H9 (cell line): ENCODE results near the gene CDYL. TPM values are rescaled to one million over a fixed set of nuclear protein-coding genes. Genes with fewer than 3 reads are reported as not detected.

Source experiments
- DNase-seq: peaks from one replicate; pipeline ENCODE4 v3.0.0-alpha.2; 2017
- H2AFZ ChIP-seq: one replicate; pipeline ENCODE4 v1.6.1; 2013; ENCODE audit warnings: mild to moderate bottlenecking, low read length, control low read depth, moderate library complexity
- H2AK5ac ChIP-seq: 2 replicates; pipeline ENCODE4 v1.6.1; 2013; ENCODE audit warnings: low read length, control low read depth, mixed read lengths; ENCODE audit not compliant: insufficient read length
- H2BK120ac ChIP-seq: one replicate; pipeline ENCODE4 v1.6.1; 2013; ENCODE audit warnings: low read depth, mild to moderate bottlenecking, low read length, control low read depth, inconsistent platforms; ENCODE audit not compliant: poor library complexity, severe bottlenecking
- H2BK12ac ChIP-seq: 2 replicates; pipeline ENCODE4 v1.6.1; 2013; ENCODE audit warnings: low read length, control low read depth, mixed read lengths, low read depth; ENCODE audit not compliant: insufficient read length
- H2BK15ac ChIP-seq: 2 replicates; pipeline ENCODE4 v1.6.1; 2013; ENCODE audit warnings: low read depth, low read length, control low read depth
- H2BK20ac ChIP-seq: one replicate; pipeline ENCODE4 v1.6.1; 2013; ENCODE audit warnings: low read depth, mild to moderate bottlenecking, low read length, control low read depth, inconsistent platforms; ENCODE audit not compliant: poor library complexity, severe bottlenecking
- H2BK5ac ChIP-seq: 2 replicates; pipeline ENCODE4 v1.6.1; 2013; ENCODE audit warnings: low read length, control low read depth, mixed read lengths; ENCODE audit not compliant: insufficient read length
- H3K14ac ChIP-seq: 2 replicates; pipeline ENCODE4 v1.6.1; 2013; ENCODE audit warnings: low read length, control low read depth; ENCODE audit not compliant: insufficient read depth
- H3K18ac ChIP-seq: 2 replicates; pipeline ENCODE4 v1.6.1; 2013; ENCODE audit warnings: low read depth, mild to moderate bottlenecking, mixed read lengths, low read length, control low read depth; ENCODE audit not compliant: insufficient read length
- H3K23ac ChIP-seq: 2 replicates; pipeline ENCODE4 v1.6.1; 2013; ENCODE audit warnings: low read length, control low read depth, mixed read lengths, low read depth; ENCODE audit not compliant: insufficient read length
- H3K23me2 ChIP-seq: 2 replicates; pipeline ENCODE4 v1.6.1; 2013; ENCODE audit warnings: low read depth, mild to moderate bottlenecking, mixed read lengths, low read length, control low read depth; ENCODE audit not compliant: insufficient read length, poor library complexity, severe bottlenecking
- H3K27ac ChIP-seq: 2 replicates; pipeline ENCODE4 v1.5.1; 2013; ENCODE audit warnings: low read length, control low read depth, mixed read lengths, low read depth; ENCODE audit not compliant: insufficient read length
- H3K27me3 ChIP-seq: 2 replicates; pipeline ENCODE4 v1.6.1; 2013; ENCODE audit warnings: low read length, control low read depth, inconsistent platforms; ENCODE audit not compliant: insufficient read depth
- H3K4ac ChIP-seq: 2 replicates; pipeline ENCODE4 v1.6.1; 2013; ENCODE audit warnings: low read depth, mild to moderate bottlenecking, control low read depth, inconsistent platforms, low read length, moderate library complexity
- H3K4me1 ChIP-seq: 2 replicates; pipeline ENCODE4 v1.6.1; 2013; ENCODE audit warnings: low read length, control low read depth, inconsistent platforms; ENCODE audit not compliant: insufficient read depth
- H3K4me2 ChIP-seq: 2 replicates; pipeline ENCODE4 v1.6.1; 2013; ENCODE audit warnings: low read length, control low read depth, mixed read lengths; ENCODE audit not compliant: insufficient read length, insufficient read depth
- H3K56ac ChIP-seq: 2 replicates; pipeline ENCODE4 v1.6.1; 2013; ENCODE audit warnings: low read depth, mild to moderate bottlenecking, mixed read lengths, low read length, control low read depth; ENCODE audit not compliant: insufficient read length
- H3K79me1 ChIP-seq: 2 replicates; pipeline ENCODE4 v1.6.1; 2013; ENCODE audit warnings: low read depth, mild to moderate bottlenecking, moderate library complexity, low read length, control low read depth, inconsistent platforms; ENCODE audit not compliant: insufficient read depth, poor library complexity, severe bottlenecking
- H3K79me2 ChIP-seq: 2 replicates; pipeline ENCODE4 v1.6.1; 2013; ENCODE audit warnings: low read length, control low read depth, inconsistent platforms; ENCODE audit not compliant: insufficient read depth
- H3K9ac ChIP-seq: 2 replicates; pipeline ENCODE4 v1.6.1; 2013; ENCODE audit warnings: low read length, control low read depth, mixed read lengths; ENCODE audit not compliant: insufficient read length; ENCODE audit errors: extremely low read depth
- H3K9me3 ChIP-seq: one replicate; pipeline ENCODE4 v1.6.1; 2013; ENCODE audit warnings: low read depth, low read length, inconsistent platforms; ENCODE audit not compliant: control insufficient read depth
- H3T11ph ChIP-seq: one replicate; pipeline ENCODE4 v1.6.1; 2013; ENCODE audit warnings: mild to moderate bottlenecking, low read length, control low read depth, inconsistent platforms
- H4K20me1 ChIP-seq: one replicate; pipeline ENCODE4 v1.6.1; 2013; ENCODE audit not compliant: control insufficient read depth, insufficient read length, insufficient read depth
- H4K5ac ChIP-seq: 2 replicates; pipeline ENCODE4 v1.6.1; 2013; ENCODE audit warnings: low read depth, mild to moderate bottlenecking, mixed read lengths, low read length, control low read depth; ENCODE audit not compliant: insufficient read length
- H4K8ac ChIP-seq: replicated peaks from 2 replicates; pipeline ENCODE4 v1.6.1; 2013; ENCODE audit warnings: low read length, control low read depth, mixed read lengths, low read depth; ENCODE audit not compliant: insufficient read length
- H4K91ac ChIP-seq: 2 replicates; pipeline ENCODE4 v1.6.1; 2013; ENCODE audit warnings: low read depth, mild to moderate bottlenecking, moderate library complexity, mixed read lengths, low read length, control low read depth; ENCODE audit not compliant: insufficient read length
- H3K27ac Mint-ChIP-seq, 3 experiments: 2 replicates in 2 of 3; 3 replicates in 1 of 3; pipeline ENCODE4 v1.8.0; 2020 to 2021; ENCODE audit warnings: mixed read lengths in 3 of 3, mild to moderate bottlenecking in 1 of 3, moderate library complexity in 1 of 3
- H3K27me3 Mint-ChIP-seq: 2 replicates; pipeline ENCODE4 v1.8.0; 2021; ENCODE audit warnings: low read depth, mild to moderate bottlenecking, moderate library complexity, mixed read lengths
- H3K36me3 Mint-ChIP-seq, 3 experiments: 2 replicates in 2 of 3; 3 replicates in 1 of 3; pipeline ENCODE4 v1.8.0; 2020 to 2021; ENCODE audit warnings: low read depth in 3 of 3, mixed read lengths in 3 of 3; ENCODE audit not compliant: insufficient read depth in 1 of 3
- H3K4me1 Mint-ChIP-seq, 2 experiments: 2 replicates each; pipeline ENCODE4 v1.8.0; 2020; ENCODE audit warnings: mixed read lengths in 2 of 2
- H3K4me3 Mint-ChIP-seq, 2 experiments: 2 replicates in 1 of 2; 3 replicates in 1 of 2; pipeline ENCODE4 v1.8.0; 2020 to 2021; ENCODE audit warnings: mild to moderate bottlenecking in 2 of 2, mixed read lengths in 2 of 2, moderate library complexity in 1 of 2
- H3K9me3 Mint-ChIP-seq, 2 experiments: 2 replicates in 1 of 2; 3 replicates in 1 of 2; pipeline ENCODE4 v1.8.0; 2020; ENCODE audit warnings: mild to moderate bottlenecking in 2 of 2, mixed read lengths in 2 of 2, moderate library complexity in 1 of 2
- WGBS: extraction: QIAGEN DNeasy Blood & Tissue Kit; methylation state at CpG from one replicate; pipeline ENCODE4 v1.1.7; 2013; ENCODE audit warnings: missing lambda C conversion rate, low lambda C conversion rate, mixed read lengths; ENCODE audit not compliant: insufficient read length; ENCODE audit errors: extremely low coverage; 5-methylcytosine and 5-hydroxymethylcytosine counted together
- total RNA-seq: library from RNA; stranded (reverse); gene quantifications from 2 replicates; pipeline ENCODE4 v1.2.1, GENCODE V29; 2021
- TF ChIP-seq, protein P1 (sequence below): fragments of 200-600 bp; sonication (generic); conservative IDR thresholded peaks from 3 replicates; pipeline ENCODE4 v1.8.0; 2021; ENCODE audit warnings: antibody characterized with exemption, mild to moderate bottlenecking

The CDYL gene
- total RNA-seq, 1 experiment from 2014 or later: 95.0 TPM

DNA sequence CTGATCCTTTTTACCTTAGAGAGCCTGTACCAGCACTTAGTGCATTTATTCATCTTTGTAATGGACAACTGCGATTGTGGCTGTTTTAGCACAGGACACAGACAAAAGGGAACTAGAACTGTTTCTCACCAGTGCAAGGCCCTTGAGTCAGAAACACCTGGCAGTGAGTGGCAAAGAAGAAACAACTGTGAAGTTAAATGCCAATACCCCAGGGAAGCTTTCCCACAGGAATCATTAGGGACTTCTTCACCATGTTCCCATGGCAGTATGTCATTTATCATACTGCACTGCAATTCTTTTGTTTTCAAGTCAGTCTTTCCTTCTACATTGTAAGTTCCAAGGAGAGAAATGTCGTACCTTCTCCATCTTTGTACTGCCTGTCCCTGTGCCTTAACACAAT is 28.6 kb upstream of the CDYL start:
- peaks cover 13 to 16% of the 10 kb centered on the region in 2 experiments for H3K4me1 Mint-ChIP-seq
- no peaks in the 10 kb centered on the region for H3K9me3 Mint-ChIP-seq
- Histone ChIP-seq H3K27me3 (no peaks in the 10 kb centered on the region), H2AK5ac (no peak overlapping the region), H3K23ac (no peak overlapping the region), H2BK15ac (no peak overlapping the region), H3K4me1 (peaks cover 4% of the 10 kb centered on the region; the same call in 1 of the 2 replicates), H2AFZ (no peak overlapping the region), H4K5ac (no peak overlapping the region), H3K4me2 (no peak overlapping the region), H3K4ac (no peak overlapping the region), H4K8ac (no peak overlapping the region), H4K91ac (no peak overlapping the region), H3K79me1 (no peaks in the 10 kb centered on the region), H3K23me2 (no peaks in the 10 kb centered on the region), H3K27ac (no peak overlapping the region), H2BK5ac (no peak overlapping the region), H3T11ph (no peak overlapping the region), H3K79me2 (no peaks in the 10 kb centered on the region), H2BK120ac (no peak overlapping the region), H3K9ac (no peak overlapping the region), H3K14ac (no peak overlapping the region), H3K18ac (no peak overlapping the region), H4K20me1 (no peaks in the 10 kb centered on the region), H2BK20ac (no peak overlapping the region), H2BK12ac (no peak overlapping the region), H3K9me3 (no peaks in the 10 kb centered on the region), H3K56ac (no peak overlapping the region)
- no peak for DNase-seq
- TF ChIP-seq, protein P1, sequence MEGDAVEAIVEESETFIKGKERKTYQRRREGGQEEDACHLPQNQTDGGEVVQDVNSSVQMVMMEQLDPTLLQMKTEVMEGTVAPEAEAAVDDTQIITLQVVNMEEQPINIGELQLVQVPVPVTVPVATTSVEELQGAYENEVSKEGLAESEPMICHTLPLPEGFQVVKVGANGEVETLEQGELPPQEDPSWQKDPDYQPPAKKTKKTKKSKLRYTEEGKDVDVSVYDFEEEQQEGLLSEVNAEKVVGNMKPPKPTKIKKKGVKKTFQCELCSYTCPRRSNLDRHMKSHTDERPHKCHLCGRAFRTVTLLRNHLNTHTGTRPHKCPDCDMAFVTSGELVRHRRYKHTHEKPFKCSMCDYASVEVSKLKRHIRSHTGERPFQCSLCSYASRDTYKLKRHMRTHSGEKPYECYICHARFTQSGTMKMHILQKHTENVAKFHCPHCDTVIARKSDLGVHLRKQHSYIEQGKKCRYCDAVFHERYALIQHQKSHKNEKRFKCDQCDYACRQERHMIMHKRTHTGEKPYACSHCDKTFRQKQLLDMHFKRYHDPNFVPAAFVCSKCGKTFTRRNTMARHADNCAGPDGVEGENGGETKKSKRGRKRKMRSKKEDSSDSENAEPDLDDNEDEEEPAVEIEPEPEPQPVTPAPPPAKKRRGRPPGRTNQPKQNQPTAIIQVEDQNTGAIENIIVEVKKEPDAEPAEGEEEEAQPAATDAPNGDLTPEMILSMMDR: no peak
- peaks cover 29% of the 10 kb centered on the region for H3K27me3 Mint-ChIP-seq
- H3K36me3 Mint-ChIP-seq: no peaks in the 10 kb centered on the region; a peak in 1 of 7 replicates
- no peak overlapping the region for H3K4me3 Mint-ChIP-seq
- no CpG with 5 or more reads among the region's 2 CpGs for WGBS
- H3K27ac Mint-ChIP-seq: no peak overlapping the region
